GM21360 (cell line): ENCODE results near the gene DCTN4.
A peak's percentile ranks its signal among the peaks of the same experiment; 100 is the strongest.
"Not testable (repeated sequence)": the region's sequence is repeated elsewhere in the genome, so short reads cannot be mapped to it uniquely, and the experiment has no call there.

Experiments used
- ATAC-seq: cut with Tn5 transposase; IDR thresholded peaks from one replicate; pipeline ENCODE4 v1.9.1; 2021; ENCODE audit warnings: mild to moderate bottlenecking, moderate library complexity; ENCODE audit not compliant: unreplicated experiment

Gene DCTN4

GRCh38 chr5:150778517-150779396 is 19.9 kb upstream of the DCTN4 start, which contains the start of gene SMIM3:
SMIM3 (plus strand) TSS chr5:150778757; CDS start chr5:150795441, 16,684 bp downstream.
- ATAC-seq: no peak

- no peak for ATAC-seq
These were observed 19.3 kb upstream of the DCTN4 start for GRCh38 chr5:150778088-150778516.

GRCh38 chr5:150777685-150778084 is 18.9 kb upstream of the DCTN4 start:
- ATAC-seq: no peak

DNA sequence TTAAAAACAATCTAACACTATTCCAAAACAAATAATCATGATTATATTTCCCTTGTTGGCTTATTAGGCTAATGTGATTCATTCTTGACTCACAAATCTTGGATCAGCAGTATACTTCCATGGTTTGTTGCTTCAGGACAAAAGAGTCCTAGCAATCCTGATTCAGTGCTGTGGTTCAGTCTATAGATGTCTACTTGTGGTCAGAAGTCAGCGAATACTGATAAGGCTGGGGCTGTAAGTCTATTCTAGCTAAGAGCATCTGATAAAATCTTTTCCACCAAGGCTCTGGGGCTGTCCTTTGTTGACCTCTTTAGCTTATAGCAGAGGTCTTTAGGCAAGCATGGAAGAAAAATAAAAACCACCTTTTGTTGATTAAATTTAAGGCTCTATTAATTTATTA is 15.3 kb upstream of the DCTN4 start:
- ATAC-seq: no peak

- no peak for ATAC-seq
These were observed 12.4 kb upstream of the DCTN4 start for GRCh38 chr5:150771034-150771795.

DNA sequence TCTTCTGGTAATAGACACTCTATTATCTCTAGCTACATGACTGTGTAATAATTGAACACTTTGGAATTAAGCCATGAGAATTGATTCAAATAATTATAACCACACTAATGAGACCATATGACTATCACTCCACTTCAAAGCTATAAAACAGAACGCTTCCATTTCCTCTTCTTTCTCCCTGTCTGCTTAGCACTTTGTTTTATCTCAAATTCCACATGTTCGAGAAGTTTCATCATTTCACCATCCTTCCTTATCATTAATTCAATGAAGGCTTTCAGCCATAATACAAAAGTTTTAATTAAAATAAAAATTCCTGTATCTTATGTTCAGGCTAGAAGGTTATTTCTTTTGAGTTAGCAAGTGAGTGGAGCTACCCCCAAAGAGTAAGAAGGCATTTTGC is 7.4 kb upstream of the DCTN4 start:
- no peak for ATAC-seq

GRCh38 chr5:150765799-150766169 is 7.0 kb upstream of the DCTN4 start:
- no peak for ATAC-seq

DNA sequence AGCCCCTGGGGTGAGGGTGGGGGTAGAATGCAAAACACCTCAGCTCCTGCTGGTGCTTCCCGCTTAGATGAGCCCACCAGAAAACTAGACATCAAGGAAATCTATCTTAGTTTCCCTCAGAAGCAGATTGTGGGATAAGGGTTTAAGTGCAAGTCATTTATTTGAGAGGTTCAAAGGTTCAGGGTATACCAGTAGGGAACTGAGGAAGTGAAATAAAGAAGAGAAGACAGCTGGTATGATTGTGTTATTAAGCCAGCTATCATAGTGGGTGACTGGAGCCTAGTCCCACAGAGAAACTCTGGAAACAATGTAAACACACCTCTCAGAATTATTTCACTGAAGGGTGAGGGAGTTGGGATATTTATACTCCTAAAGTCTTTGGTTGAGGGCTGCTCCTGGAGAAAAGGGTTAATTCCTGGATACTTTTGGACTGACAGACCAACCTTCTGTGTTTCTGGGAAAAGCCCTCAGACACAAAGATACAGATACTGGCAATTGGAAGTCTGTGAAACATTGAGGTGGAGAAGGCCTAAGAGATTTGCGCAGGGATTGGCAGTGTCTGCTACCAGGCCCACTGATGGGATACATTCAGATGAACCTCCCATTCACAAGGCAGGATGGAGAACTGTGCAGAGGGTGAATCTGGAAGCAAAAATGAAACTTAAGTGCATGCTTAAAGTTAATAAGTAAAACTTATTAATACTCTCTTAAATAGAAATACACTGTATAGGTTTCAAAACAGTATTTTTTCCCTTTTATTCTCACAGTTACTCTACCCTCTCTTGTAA is 6.4 kb upstream of the DCTN4 start:
- no peak for ATAC-seq

GRCh38 chr5:150764530-150764929 is 5.7 kb upstream of the DCTN4 start:
- ATAC-seq: no peak

DNA sequence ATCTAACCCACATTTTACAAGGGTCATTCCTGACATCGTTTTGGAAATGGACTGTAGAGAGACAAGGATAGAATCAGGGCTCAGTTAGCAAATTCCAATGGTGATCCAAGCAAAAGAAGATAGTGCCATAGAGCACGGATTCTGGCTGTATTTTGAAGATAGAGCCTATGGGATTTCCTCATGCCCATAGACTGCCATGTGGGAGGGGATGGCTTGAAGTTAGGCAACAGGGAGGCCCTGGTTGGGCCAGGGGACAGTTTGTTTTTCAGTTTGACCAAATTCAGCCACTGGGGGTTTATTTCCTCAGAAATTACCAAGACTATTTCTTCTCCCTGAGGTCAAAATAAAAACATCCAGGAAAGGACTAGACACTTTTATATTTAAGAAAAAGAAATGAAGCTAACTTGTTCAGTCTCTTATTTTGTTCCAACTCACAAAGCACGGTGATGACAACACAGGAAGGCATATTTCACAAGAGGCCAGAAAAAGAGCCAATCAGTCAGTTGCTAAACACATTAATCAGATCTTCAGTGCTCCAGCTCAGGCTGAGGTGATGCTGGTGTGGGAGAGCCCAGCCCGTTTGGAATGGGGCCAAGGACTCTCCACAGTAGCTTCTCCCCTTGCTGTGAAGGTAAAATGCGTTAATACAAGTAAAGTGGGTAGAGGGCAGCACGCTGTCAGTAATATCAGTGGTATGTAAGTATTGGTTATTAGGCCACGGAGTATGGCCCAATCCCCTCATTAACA is 4.4 kb upstream of the DCTN4 start:
- ATAC-seq: no peak

DNA sequence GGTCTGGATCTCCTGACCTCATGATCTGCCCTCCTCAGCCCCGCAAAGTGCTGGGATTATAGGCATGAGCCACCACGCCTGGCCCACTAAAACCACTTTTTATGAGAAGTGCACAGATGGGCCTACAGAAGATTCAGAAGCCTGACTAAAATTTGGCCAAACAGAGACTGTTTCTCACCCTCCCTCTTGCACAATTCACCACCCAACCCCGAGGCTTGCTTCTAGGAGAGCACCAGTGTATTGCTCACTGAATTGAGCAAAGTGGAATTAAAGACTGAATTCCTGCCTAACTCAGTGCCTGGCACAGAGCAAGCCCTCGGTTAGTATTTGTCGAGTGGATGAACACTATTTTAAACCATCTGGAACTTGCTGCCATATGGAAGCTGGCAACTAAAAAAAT is 3.4 kb upstream of the DCTN4 start:
- ATAC-seq: no peak

DNA sequence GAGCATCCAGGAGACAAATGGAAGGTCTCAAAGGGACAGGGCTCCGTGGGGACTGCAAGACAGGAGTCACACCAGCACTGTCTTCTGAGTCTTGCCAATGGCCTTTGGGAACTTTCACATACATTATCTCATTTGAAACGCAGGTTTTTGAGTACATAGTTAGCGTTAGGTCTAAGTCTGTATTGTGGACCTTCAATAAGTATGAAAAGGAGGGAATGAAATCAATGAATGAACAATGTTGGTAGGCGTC is 442 bp upstream of the DCTN4 start:
- no peak for ATAC-seq

GRCh38 chr5:150758203-150758530 is 650 bp downstream of the DCTN4 start:
- ATAC-seq: peak; percentile 9

DNA sequence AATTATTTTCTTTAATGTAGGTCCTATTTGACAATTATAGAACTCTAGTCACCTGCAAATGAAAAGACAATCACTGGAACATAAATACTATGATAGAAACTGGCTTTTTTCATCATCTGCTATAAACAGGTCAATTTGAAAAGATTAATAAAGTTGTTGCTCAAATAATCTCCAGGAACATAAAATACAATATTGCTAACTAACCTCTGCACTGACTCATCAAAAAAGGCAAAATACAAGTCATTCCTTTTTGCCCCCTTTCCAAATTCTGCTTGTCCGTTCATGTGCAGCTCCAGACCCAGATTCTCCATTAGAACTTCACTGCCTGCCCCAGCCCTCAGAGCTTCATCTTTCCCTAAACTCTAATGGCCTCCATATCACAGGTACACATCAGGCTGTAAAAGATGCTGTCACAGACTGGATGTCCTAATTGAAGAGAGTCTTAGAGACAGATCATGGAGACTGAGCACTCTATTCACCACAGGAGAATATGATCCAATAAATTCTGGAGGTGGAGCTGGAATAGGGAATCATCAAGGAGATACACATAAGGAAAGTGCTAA is 1.6 kb downstream of the DCTN4 start:
- ATAC-seq: no peak

GRCh38 chr5:150753863-150754262 is 5.0 kb downstream of the DCTN4 start:
- ATAC-seq: no peak

- ATAC-seq: no peak
These were observed 5.4 kb downstream of the DCTN4 start for GRCh38 chr5:150753463-150753862.

- ATAC-seq: no peak
These were observed 7.5 kb downstream of the DCTN4 start for GRCh38 chr5:150751096-150751891.

DNA sequence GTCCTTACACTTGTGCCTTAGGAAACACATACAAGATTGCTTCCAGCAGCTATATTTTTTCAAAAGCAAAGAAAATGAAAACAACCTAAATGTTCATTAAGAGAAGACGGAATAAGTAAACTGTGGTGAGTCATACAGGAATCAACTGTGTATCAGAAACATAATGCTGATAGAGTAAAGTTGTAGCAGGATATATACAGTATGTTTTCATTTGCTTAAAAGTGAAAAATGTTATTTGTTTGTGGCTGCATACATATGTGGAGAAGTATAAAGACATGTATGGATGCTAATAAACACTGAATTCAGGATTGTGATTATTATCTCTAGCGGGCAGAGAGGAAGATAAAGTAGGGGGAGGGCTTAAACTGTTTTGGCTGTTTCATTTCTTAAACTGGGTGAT is 8.3 kb downstream of the DCTN4 start:
- ATAC-seq: no peak

DNA sequence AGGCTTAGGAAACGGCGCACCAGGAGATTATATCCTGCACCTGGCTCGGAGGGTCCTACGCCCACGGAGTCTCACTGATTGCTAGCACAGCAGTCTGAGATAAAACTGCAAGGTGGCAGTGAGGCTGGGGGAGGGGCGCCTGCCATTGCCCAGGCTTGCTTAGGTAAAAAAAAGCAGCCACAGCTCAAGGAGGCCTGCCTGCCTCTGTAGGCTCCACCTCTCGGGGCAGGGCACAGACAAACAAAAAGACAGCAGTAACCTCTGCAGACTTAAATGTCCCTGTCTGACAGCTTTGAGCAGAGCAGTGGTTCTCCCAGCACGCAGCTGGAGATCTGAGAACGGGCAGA is 15.7 kb downstream of the DCTN4 start:
- not testable (repeated sequence) for ATAC-seq
